IMR-90 (cell line): ENCODE data around the gene PPP1R15A. TPM values are rescaled to one million over a fixed set of nuclear protein-coding genes. Genes with fewer than 3 reads are reported as not detected.

ENCODE experiments used
- ATAC-seq: fragments of 200-7000 bp; cut with Tn5 transposase; 2 replicates; pipeline ENCODE4 v1.9.1; 2020; ENCODE audit warnings: low read depth, mild to moderate bottlenecking, moderate library complexity
- BruUV-seq: library from RNA; stranded (reverse); fragments of 400-500 nt; replicated peaks from 2 replicates; lab custom pipeline; 2021; lab: Mats Ljungman, UMichigan
- CTCF ChIA-PET: fragments of 300-600 bp; formaldehyde crosslinking; extraction: SDS; loops from one replicate; lab custom pipeline; 2021; ENCODE audit warnings: antibody characterized with exemption; lab: Yijun Ruan, JAX
- POLR2A ChIA-PET: fragments of 300-600 bp; sonication (Branson Sonifier 250); formaldehyde crosslinking; loops from one replicate; lab custom pipeline; 2022; ENCODE audit warnings: antibody characterized with exemption; ENCODE audit not compliant: unreplicated experiment; lab: Charles Lee
- DNase-seq: peaks from one replicate; pipeline ENCODE4 v3.0.0; 2013
- H2AFZ ChIP-seq: replicated peaks from 2 replicates; pipeline ENCODE3; 2013; ENCODE audit warnings: low read length, mild to moderate bottlenecking; ENCODE audit not compliant: poor library complexity
- H2AK5ac ChIP-seq: 2 replicates; pipeline ENCODE4 v1.6.1; 2013; ENCODE audit warnings: low read depth, low read length, inconsistent platforms
- H2AK9ac ChIP-seq: replicated peaks from 2 replicates; pipeline ENCODE3; 2013; ENCODE audit warnings: mild to moderate bottlenecking, low read depth, low read length, moderate library complexity; ENCODE audit not compliant: poor library complexity
- H2BK120ac ChIP-seq: 2 replicates; pipeline ENCODE4 v1.6.1; 2013; ENCODE audit warnings: low read depth, low read length, inconsistent platforms
- H2BK15ac ChIP-seq: 3 replicates; pipeline ENCODE4 v1.6.1; 2013; ENCODE audit warnings: low read depth, low read length, inconsistent platforms
- H2BK20ac ChIP-seq: 2 replicates; pipeline ENCODE4 v1.6.1; 2013; ENCODE audit warnings: low read depth, mild to moderate bottlenecking, inconsistent platforms, low read length, moderate library complexity
- H2BK5ac ChIP-seq: 2 replicates; pipeline ENCODE4 v1.6.1; 2013; ENCODE audit warnings: mild to moderate bottlenecking, low read depth, low read length, inconsistent platforms; ENCODE audit not compliant: poor library complexity, severe bottlenecking
- H3K14ac ChIP-seq: replicated peaks from 2 replicates; pipeline ENCODE4 v1.6.1; 2013; ENCODE audit warnings: low read depth, low read length, inconsistent platforms
- H3K18ac ChIP-seq: 2 replicates; pipeline ENCODE4 v1.6.1; 2013; ENCODE audit warnings: low read depth, low read length, control low read depth
- H3K23ac ChIP-seq: 2 replicates; pipeline ENCODE4 v1.6.1; 2013; ENCODE audit warnings: low read depth, low read length, inconsistent platforms
- H3K27ac ChIP-seq: 2 replicates; pipeline ENCODE4 v1.5.1; 2013; ENCODE audit warnings: mild to moderate bottlenecking, control low read depth, low read length; ENCODE audit not compliant: insufficient read depth
- H3K27me3 ChIP-seq: 2 replicates; pipeline ENCODE4 v1.6.1; 2013; ENCODE audit warnings: low read length; ENCODE audit not compliant: control insufficient read depth, insufficient read depth
- H3K36me3 ChIP-seq: 2 replicates; pipeline ENCODE4 v1.6.1; 2013; ENCODE audit warnings: low read length, mixed read lengths; ENCODE audit not compliant: control insufficient read depth, insufficient read depth
- H3K4ac ChIP-seq: 2 replicates; pipeline ENCODE4 v1.6.1; 2013; ENCODE audit warnings: low read depth, low read length, inconsistent platforms
- H3K4me1 ChIP-seq: 2 replicates; pipeline ENCODE4 v1.6.1; 2013; ENCODE audit warnings: low read length, mixed read lengths; ENCODE audit not compliant: control insufficient read depth, insufficient read depth
- H3K4me2 ChIP-seq: 2 replicates; pipeline ENCODE4 v1.6.1; 2013; ENCODE audit warnings: low read depth, mild to moderate bottlenecking, control low read depth, low read length, moderate library complexity
- H3K4me3 ChIP-seq: 2 replicates; pipeline ENCODE4 v1.5.1; 2013; ENCODE audit warnings: low read depth, mild to moderate bottlenecking, control low read depth, low read length, moderate library complexity; ENCODE audit not compliant: insufficient read depth
- H3K56ac ChIP-seq: 2 replicates; pipeline ENCODE4 v1.6.1; 2013; ENCODE audit warnings: low read length, inconsistent platforms; ENCODE audit not compliant: insufficient read depth; ENCODE audit errors: extremely low read depth
- H3K79me1 ChIP-seq, 2 experiments: 2 replicates each; pipeline ENCODE4 v1.6.1; 2013; ENCODE audit warnings: low read length in 2 of 2, inconsistent platforms in 1 of 2, low read depth in 1 of 2
- H3K9ac ChIP-seq: 2 replicates; pipeline ENCODE4 v1.6.1; 2013; ENCODE audit warnings: low read depth, low read length, control low read depth
- H3K9me1 ChIP-seq: 2 replicates; pipeline ENCODE4 v1.6.1; 2013; ENCODE audit warnings: low read length, inconsistent platforms; ENCODE audit not compliant: insufficient read depth
- H3K9me3 ChIP-seq: 2 replicates; pipeline ENCODE4 v1.6.1; 2013; ENCODE audit warnings: low read length; ENCODE audit not compliant: control insufficient read depth, insufficient read depth
- H4K20me1 ChIP-seq: 2 replicates; pipeline ENCODE4 v1.6.1; 2013; ENCODE audit warnings: low read length, inconsistent platforms; ENCODE audit not compliant: insufficient read depth
- H4K5ac ChIP-seq: 2 replicates; pipeline ENCODE4 v1.6.1; 2013; ENCODE audit warnings: mild to moderate bottlenecking, low read depth, low read length, control low read depth
- H4K8ac ChIP-seq, 2 experiments: 2 replicates each; pipeline ENCODE4 v1.6.1; 2013; ENCODE audit warnings: low read depth in 2 of 2, low read length in 2 of 2, control low read depth in 1 of 2, inconsistent platforms in 1 of 2
- H4K91ac ChIP-seq: 2 replicates; pipeline ENCODE4 v1.6.1; 2013; ENCODE audit warnings: low read depth, low read length, inconsistent platforms; ENCODE audit not compliant: insufficient read depth
- BHLHE40 ChIP-seq: fragments of 150-350 bp; IDR thresholded peaks from 2 replicates; pipeline ENCODE4 v1.6.1; 2016; ENCODE audit warnings: mild to moderate bottlenecking, low read depth, low read length
- CEBPB ChIP-seq: IDR thresholded peaks from 2 replicates; pipeline ENCODE4 v1.6.1; 2012; ENCODE audit warnings: low read depth, low read length, improper control_type of control experiment
- CHD1 ChIP-seq: IDR thresholded peaks from 2 replicates; pipeline ENCODE4 v1.6.1; 2012; ENCODE audit warnings: low read depth, low read length, improper control_type of control experiment
- FOS ChIP-seq: fragments of 150-350 bp; IDR thresholded peaks from 2 replicates; pipeline ENCODE4 v1.6.1; 2016; ENCODE audit warnings: low read depth, low read length
- MAFK ChIP-seq: IDR thresholded peaks from 2 replicates; pipeline ENCODE4 v1.6.1; 2012; ENCODE audit warnings: low read depth, low read length, improper control_type of control experiment
- MAZ ChIP-seq: IDR thresholded peaks from 2 replicates; pipeline ENCODE4 v1.6.1; 2012; ENCODE audit warnings: low read depth, mild to moderate bottlenecking, low read length, improper control_type of control experiment, moderate library complexity, borderline replicate concordance
- MXI1 ChIP-seq: IDR thresholded peaks from 2 replicates; pipeline ENCODE4 v1.6.1; 2012; ENCODE audit warnings: low read depth, mild to moderate bottlenecking, low read length, moderate library complexity, borderline replicate concordance
- NFE2L2 ChIP-seq: fragments of 150-350 bp; IDR thresholded peaks from 2 replicates; pipeline ENCODE4 v1.6.1; 2016; ENCODE audit warnings: low read depth, mild to moderate bottlenecking, low read length
- POLR2A ChIP-seq: IDR thresholded peaks from 2 replicates; pipeline ENCODE4 v1.6.1; 2012; ENCODE audit warnings: mild to moderate bottlenecking, low read depth, low read length
- RAD21 ChIP-seq: IDR thresholded peaks from 2 replicates; pipeline ENCODE4 v1.6.1; 2012; ENCODE audit warnings: low read length, improper control_type of control experiment
- RCOR1 ChIP-seq: IDR thresholded peaks from 2 replicates; pipeline ENCODE4 v1.6.1; 2012; ENCODE audit warnings: mild to moderate bottlenecking, low read length, improper control_type of control experiment; ENCODE audit not compliant: insufficient replicate concordance
- RFX5 ChIP-seq: IDR thresholded peaks from 2 replicates; pipeline ENCODE4 v1.8.0; 2012; ENCODE audit warnings: low read depth, mild to moderate bottlenecking, low read length, moderate library complexity
- SMC3 ChIP-seq: fragments of 150-350 bp; IDR thresholded peaks from 2 replicates; pipeline ENCODE4 v1.6.1; 2016; ENCODE audit warnings: low read depth, mild to moderate bottlenecking, antibody characterized with exemption, low read length, moderate library complexity
- WGBS, 2 experiments: methylation state at CpG; one replicate each; pipeline versions ENCODE4 v1.1.5 to v1.1.7; 2013; ENCODE audit warnings: missing lambda C conversion rate in 2 of 2; ENCODE audit not compliant: insufficient read length in 1 of 2; ENCODE audit errors: extremely low coverage in 2 of 2; 5-methylcytosine and 5-hydroxymethylcytosine counted together
- dilution Hi-C: fragments of 300-500 bp; cut with HindIII; formaldehyde crosslinking; loops from one replicate; pipeline ENCODE4 v1.14.3; 2018; ENCODE audit warnings: low sequenced_read_pairs; ENCODE audit not compliant: unreplicated experiment
- in situ Hi-C: fragments of 300-500 bp; cut with MboI; formaldehyde crosslinking; loops from 3 replicates; pipeline ENCODE4 v1.14.3; 2019; ENCODE audit warnings: low sequenced_read_pairs, inconsistent platforms, mixed read lengths
- intact Hi-C: fragments of 100-400 bp; cut with micrococcal nuclease; formaldehyde crosslinking; loops from 2 replicates; pipeline ENCODE4 v1.10.0; 2022
- polyA plus RNA-seq, 3 experiments: library from polyadenylated mRNA; depleted of rRNA; stranded (reverse); fragments of >200 nt; gene quantifications; 2 replicates each; pipeline ENCODE4 v1.2.3, GENCODE V29; 2012; ENCODE audit warnings: low replicate concordance in 1 of 3
- total RNA-seq: library from RNA; depleted of rRNA; stranded (reverse); fragments of >200 nt; gene quantifications from 2 replicates; pipeline ENCODE4 v1.2.3, GENCODE V29; 2012
- TF ChIP-seq, protein P1 (sequence below): fragments of 150-350 bp; IDR thresholded peaks from 2 replicates; pipeline ENCODE4 v1.6.1; 2017; ENCODE audit warnings: mild to moderate bottlenecking, antibody characterized with exemption, low read length, low read depth
- TF ChIP-seq, protein P2 (sequence below): fragments of 150-350 bp; IDR thresholded peaks from 2 replicates; pipeline ENCODE4 v1.6.1; 2016; ENCODE audit warnings: low read depth, mild to moderate bottlenecking, low read length, moderate library complexity, borderline replicate concordance
- TF ChIP-seq, protein P3 (sequence below): conservative IDR thresholded peaks from 2 replicates; pipeline ENCODE4 v1.5.1; 2012; ENCODE audit warnings: mild to moderate bottlenecking, low read depth, low read length, improper control_type of control experiment

The PPP1R15A gene
- total and polyA plus RNA-seq, 2 of the 4 experiments (the other 2 are of a cell fraction) = 26.7 to 87.7 TPM

DNA sequence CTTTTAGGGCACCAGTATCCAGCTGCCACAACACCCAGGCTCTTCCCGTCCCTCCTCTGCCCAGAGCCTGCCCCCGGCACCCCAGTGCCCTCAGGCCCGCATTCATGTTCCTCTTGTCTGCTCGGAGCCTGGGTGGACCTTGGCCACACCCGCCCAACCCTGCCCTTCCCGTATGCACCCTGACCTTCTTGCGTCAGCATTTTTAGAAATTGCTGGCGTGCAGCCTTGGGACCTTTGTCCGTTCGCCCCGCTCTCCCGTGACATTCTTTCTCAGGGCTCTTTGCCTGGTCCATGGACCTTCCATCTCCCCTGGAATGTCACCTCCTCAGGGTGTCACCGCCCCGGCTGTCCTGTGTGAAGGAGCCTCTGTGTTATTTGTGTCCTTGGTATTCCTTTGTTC lies 35.5 kb downstream of the PPP1R15A start:
- no peak overlapping the region for H2BK120ac ChIP-seq
- H4K5ac ChIP-seq = no peak overlapping the region
- POLR2A ChIA-PET = no interaction called here
- no peak overlapping the region for H3K4ac ChIP-seq
- no peak overlapping the region for H3K56ac ChIP-seq
- H2BK20ac ChIP-seq = no peak overlapping the region
- H4K20me1 ChIP-seq = peaks cover 2% of the 10 kb centered on the region; the same call in 1 of the 2 replicates
- DNase-seq = no peak
- dilution Hi-C loops = no loop called here
- H3K27ac ChIP-seq = no peak overlapping the region
- no peak overlapping the region for H3K14ac ChIP-seq
- no peak overlapping the region for H3K23ac ChIP-seq
- no peak overlapping the region for H2BK5ac ChIP-seq
- 100% methylated on average over 3 of the region's 14 CpGs; no CpG with 5 or more reads in 1 of the 2 experiments for WGBS, 2 experiments
- H2AK5ac ChIP-seq = no peak overlapping the region
- no peak overlapping the region for H2AFZ ChIP-seq
- CTCF ChIA-PET = no interaction called here
- H3K36me3 ChIP-seq = peaks cover 52% of the 10 kb centered on the region
- H4K8ac ChIP-seq = no peak overlapping the region
- no peak overlapping the region for H4K91ac ChIP-seq
- TF ChIP-seq CHD1 (no peak), POLR2A (no peak), RFX5 (no peak), MAFK (no peak), RAD21 (no peak), CEBPB (no peak), RCOR1 (no peak), MXI1 (no peak), FOS (no peak), MAZ (no peak), NFE2L2 (no peak), SMC3 (no peak), BHLHE40 (no peak)
- TF ChIP-seq, protein P1, sequence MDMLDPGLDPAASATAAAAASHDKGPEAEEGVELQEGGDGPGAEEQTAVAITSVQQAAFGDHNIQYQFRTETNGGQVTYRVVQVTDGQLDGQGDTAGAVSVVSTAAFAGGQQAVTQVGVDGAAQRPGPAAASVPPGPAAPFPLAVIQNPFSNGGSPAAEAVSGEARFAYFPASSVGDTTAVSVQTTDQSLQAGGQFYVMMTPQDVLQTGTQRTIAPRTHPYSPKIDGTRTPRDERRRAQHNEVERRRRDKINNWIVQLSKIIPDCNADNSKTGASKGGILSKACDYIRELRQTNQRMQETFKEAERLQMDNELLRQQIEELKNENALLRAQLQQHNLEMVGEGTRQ = no peak
- TF ChIP-seq, protein P2, sequence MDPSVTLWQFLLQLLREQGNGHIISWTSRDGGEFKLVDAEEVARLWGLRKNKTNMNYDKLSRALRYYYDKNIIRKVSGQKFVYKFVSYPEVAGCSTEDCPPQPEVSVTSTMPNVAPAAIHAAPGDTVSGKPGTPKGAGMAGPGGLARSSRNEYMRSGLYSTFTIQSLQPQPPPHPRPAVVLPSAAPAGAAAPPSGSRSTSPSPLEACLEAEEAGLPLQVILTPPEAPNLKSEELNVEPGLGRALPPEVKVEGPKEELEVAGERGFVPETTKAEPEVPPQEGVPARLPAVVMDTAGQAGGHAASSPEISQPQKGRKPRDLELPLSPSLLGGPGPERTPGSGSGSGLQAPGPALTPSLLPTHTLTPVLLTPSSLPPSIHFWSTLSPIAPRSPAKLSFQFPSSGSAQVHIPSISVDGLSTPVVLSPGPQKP = no peak
- TF ChIP-seq, protein P3, sequence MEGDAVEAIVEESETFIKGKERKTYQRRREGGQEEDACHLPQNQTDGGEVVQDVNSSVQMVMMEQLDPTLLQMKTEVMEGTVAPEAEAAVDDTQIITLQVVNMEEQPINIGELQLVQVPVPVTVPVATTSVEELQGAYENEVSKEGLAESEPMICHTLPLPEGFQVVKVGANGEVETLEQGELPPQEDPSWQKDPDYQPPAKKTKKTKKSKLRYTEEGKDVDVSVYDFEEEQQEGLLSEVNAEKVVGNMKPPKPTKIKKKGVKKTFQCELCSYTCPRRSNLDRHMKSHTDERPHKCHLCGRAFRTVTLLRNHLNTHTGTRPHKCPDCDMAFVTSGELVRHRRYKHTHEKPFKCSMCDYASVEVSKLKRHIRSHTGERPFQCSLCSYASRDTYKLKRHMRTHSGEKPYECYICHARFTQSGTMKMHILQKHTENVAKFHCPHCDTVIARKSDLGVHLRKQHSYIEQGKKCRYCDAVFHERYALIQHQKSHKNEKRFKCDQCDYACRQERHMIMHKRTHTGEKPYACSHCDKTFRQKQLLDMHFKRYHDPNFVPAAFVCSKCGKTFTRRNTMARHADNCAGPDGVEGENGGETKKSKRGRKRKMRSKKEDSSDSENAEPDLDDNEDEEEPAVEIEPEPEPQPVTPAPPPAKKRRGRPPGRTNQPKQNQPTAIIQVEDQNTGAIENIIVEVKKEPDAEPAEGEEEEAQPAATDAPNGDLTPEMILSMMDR = no peak
- no peaks in the 10 kb centered on the region for H3K4me1 ChIP-seq
- no peak overlapping the region for H3K9ac ChIP-seq
- no peaks in the 10 kb centered on the region for H3K27me3 ChIP-seq
- no TSS peak for BruUV-seq
- H3K79me1 ChIP-seq = peaks cover 7 to 37% of the 10 kb centered on the region in 2 experiments
- no peaks in the 10 kb centered on the region for H3K9me3 ChIP-seq
- H3K9me1 ChIP-seq = peaks cover 7% of the 10 kb centered on the region; the same call in 1 of the 2 replicates
- H3K18ac ChIP-seq = no peak overlapping the region
- no peak overlapping the region for H2AK9ac ChIP-seq
- no peak overlapping the region for H2BK15ac ChIP-seq
- intact Hi-C loops = no loop called here
- no peak overlapping the region for H3K4me2 ChIP-seq
- in situ Hi-C loops = no loop called here
- H3K4me3 ChIP-seq = no peak overlapping the region
- ATAC-seq = no peak
